Activated CD8-positive, alpha-beta memory T cell treated with anti-CD3 and anti-CD28 coated beads, Interleukin-2, amount 10 ng/mL, durations not matched to agents 7 days and 5 days (primary cell): ENCODE measurements around the gene DDTL. TPM values are rescaled to one million over a fixed set of nuclear protein-coding genes. Genes with fewer than 3 reads are reported as not detected.

ENCODE experiments used
- ATAC-seq: fragments of 150-1000 bp; cut with Tn5 transposase; one replicate; pipeline ENCODE4 v1.10.0; 2021; ENCODE audit warnings: moderate library complexity
- CTCF ChIA-PET: fragments of 350-600 bp; sonication (Branson Sonifier 250); formaldehyde crosslinking; loops from one replicate; lab custom pipeline; 2021; ENCODE audit warnings: antibody characterized with exemption; lab: Charles Lee
- DNase-seq: peaks from one replicate; pipeline ENCODE4 v3.0.0-alpha.2; 2020
- H3K27ac Mint-ChIP-seq: one replicate; pipeline ENCODE4 v1.8.0; 2021; ENCODE audit warnings: mild to moderate bottlenecking, mixed read lengths
- H3K27me3 Mint-ChIP-seq: one replicate; pipeline ENCODE4 v1.8.0; 2021; ENCODE audit warnings: mixed read lengths
- H3K36me3 Mint-ChIP-seq: one replicate; pipeline ENCODE4 v1.8.0; 2021; ENCODE audit warnings: mild to moderate bottlenecking, mixed read lengths
- H3K4me1 Mint-ChIP-seq: one replicate; pipeline ENCODE4 v1.8.0; 2021; ENCODE audit warnings: mixed read lengths
- H3K4me3 Mint-ChIP-seq: one replicate; pipeline ENCODE4 v1.8.0; 2021; ENCODE audit warnings: mild to moderate bottlenecking, moderate library complexity, mixed read lengths
- H3K9me3 Mint-ChIP-seq: one replicate; pipeline ENCODE4 v1.8.0; 2022; ENCODE audit warnings: low read depth, mixed read lengths
- total RNA-seq, 2 experiments: library from RNA; stranded (reverse); gene quantifications; one replicate each; pipeline ENCODE4 v1.2.3, GENCODE V29; 2021

DDTL gene
- total RNA-seq, 2 experiments from 2014 or later: not detected

GRCh38 chr22:24002851-24003250, 36.2 kb downstream of the DDTL start:
- DNase-seq (no peak), ATAC-seq (no peak)
- Mint-ChIP-seq H3K9me3 (no peaks in the 10 kb centered on the region), H3K4me1 (no peaks in the 10 kb centered on the region), H3K4me3 (no peak overlapping the region), H3K27ac (no peak overlapping the region), H3K27me3 (peaks cover under 1% of the 10 kb centered on the region), H3K36me3 (no peaks in the 10 kb centered on the region)
- CTCF ChIA-PET: no interaction called here

GRCh38 chr22:24003887-24004286, 37.2 kb downstream of the DDTL start:
- Mint-ChIP-seq H3K27me3 (no peaks in the 10 kb centered on the region), H3K4me3 (no peak overlapping the region), H3K36me3 (no peaks in the 10 kb centered on the region), H3K27ac (no peak overlapping the region), H3K9me3 (no peaks in the 10 kb centered on the region), H3K4me1 (no peaks in the 10 kb centered on the region)
- ATAC-seq (no peak), DNase-seq (no peak)
- CTCF ChIA-PET: interaction anchor here (1.2 kb wide), 1 partner anchor 151 kb away, joined by 3 read pairs; no protein-coding TSS in a partner anchor

- H3K27me3 Mint-ChIP-seq: no peaks in the 10 kb centered on the region
- no peak within 1 kb of the TSS for H3K4me3 Mint-ChIP-seq
- H3K27ac Mint-ChIP-seq: no peak within 1 kb of the TSS
These were observed 38.5 kb downstream of the DDTL start, which contains the start of gene GSTT4 for GRCh38 chr22:24005201-24005600. GSTT4 (minus strand) TSS chr22:24005453; CDS start chr22:24005356, 97 bp downstream.

GRCh38 chr22:24006207-24006913, 39.7 kb downstream of the DDTL start:
- no peak for ATAC-seq
- H3K36me3 Mint-ChIP-seq: no peaks in the 10 kb centered on the region
- H3K4me3 Mint-ChIP-seq: no peak overlapping the region
- no peak for DNase-seq
- H3K9me3 Mint-ChIP-seq: peaks cover 2% of the 10 kb centered on the region
- H3K27ac Mint-ChIP-seq: no peak overlapping the region
- H3K4me1 Mint-ChIP-seq: peaks cover 9% of the 10 kb centered on the region
- CTCF ChIA-PET: interaction anchor here (1.1 kb wide), 1 partner anchor 13 kb away, joined by 3 read pairs; no protein-coding TSS in a partner anchor
- no peaks in the 10 kb centered on the region for H3K27me3 Mint-ChIP-seq

More at GRCh38 chr22:24005201-24005600, 38.5 kb downstream of the DDTL start, which contains the start of gene GSTT4:
- no peaks in the 10 kb centered on the region for H3K36me3 Mint-ChIP-seq
- DNase-seq (no peak), ATAC-seq (no peak)
- CTCF ChIA-PET: no interaction called here
- peaks cover 2% of the 10 kb centered on the region for H3K9me3 Mint-ChIP-seq
- peaks cover 2% of the 10 kb centered on the region for H3K4me1 Mint-ChIP-seq

GRCh38 chr22:24006914-24007214, 40.2 kb downstream of the DDTL start:
- H3K27me3 Mint-ChIP-seq: no peaks in the 10 kb centered on the region
- peaks cover 10% of the 10 kb centered on the region for H3K4me1 Mint-ChIP-seq
- H3K36me3 Mint-ChIP-seq: no peaks in the 10 kb centered on the region
- no peak overlapping the region for H3K4me3 Mint-ChIP-seq
- ATAC-seq (no peak), DNase-seq (no peak)
- H3K27ac Mint-ChIP-seq: no peak overlapping the region
- CTCF ChIA-PET: interaction anchor here (1.1 kb wide), 1 partner anchor 14 kb away, joined by 3 read pairs; no protein-coding TSS in a partner anchor
- peaks cover 2% of the 10 kb centered on the region for H3K9me3 Mint-ChIP-seq

- ATAC-seq: no peak
- no peaks in the 10 kb centered on the region for H3K27me3 Mint-ChIP-seq
- no peak overlapping the region for H3K4me3 Mint-ChIP-seq
- CTCF ChIA-PET: interaction anchor here (1.1 to 1.6 kb wide), 2 partner anchors 15 to 150 kb away, joined by 3 to 5 read pairs; no protein-coding TSS in a partner anchor
- no peaks in the 10 kb centered on the region for H3K36me3 Mint-ChIP-seq
- H3K27ac Mint-ChIP-seq: no peak overlapping the region
- no peak for DNase-seq
- H3K9me3 Mint-ChIP-seq: peaks cover 2% of the 10 kb centered on the region
- H3K4me1 Mint-ChIP-seq: peaks cover 13% of the 10 kb centered on the region
These were observed 40.7 kb downstream of the DDTL start for GRCh38 chr22:24007253-24008021.

GRCh38 chr22:24008022-24008283, 41.3 kb downstream of the DDTL start:
- CTCF ChIA-PET: interaction anchor here (1.6 kb wide), 1 partner anchor 149 kb away, joined by 5 read pairs; no protein-coding TSS in a partner anchor
- ATAC-seq: no peak
- no peak overlapping the region for H3K4me3 Mint-ChIP-seq

GRCh38 chr22:24008381-24009226, 41.9 kb downstream of the DDTL start:
- Mint-ChIP-seq H3K4me3 (no peak overlapping the region), H3K27ac (no peak overlapping the region), H3K27me3 (no peaks in the 10 kb centered on the region), H3K4me1 (peaks cover 22% of the 10 kb centered on the region), H3K9me3 (peaks cover 2% of the 10 kb centered on the region), H3K36me3 (peaks cover 2% of the 10 kb centered on the region)
- ATAC-seq: no peak
- no peak for DNase-seq
- CTCF ChIA-PET: interaction anchor here (1.6 kb wide), 1 partner anchor 149 kb away, joined by 5 read pairs; no protein-coding TSS in a partner anchor

More at GRCh38 chr22:24008022-24008283, 41.3 kb downstream of the DDTL start:
- no peak for DNase-seq
- peaks cover 2% of the 10 kb centered on the region for H3K9me3 Mint-ChIP-seq
- H3K27ac Mint-ChIP-seq: no peak overlapping the region
- peaks cover 17% of the 10 kb centered on the region for H3K4me1 Mint-ChIP-seq
- H3K27me3 Mint-ChIP-seq: no peaks in the 10 kb centered on the region
- no peaks in the 10 kb centered on the region for H3K36me3 Mint-ChIP-seq

- H3K27me3 Mint-ChIP-seq: no peaks in the 10 kb centered on the region
- no peak for ATAC-seq
These were observed 42.7 kb downstream of the DDTL start for GRCh38 chr22:24009227-24010017.

GRCh38 chr22:24010018-24010391, 43.3 kb downstream of the DDTL start:
- peak overlapping the region; percentile 47 for H3K27ac Mint-ChIP-seq
- H3K4me3 Mint-ChIP-seq: peak overlapping the region; percentile 33
- ATAC-seq (no peak), DNase-seq (no peak)
- H3K4me1 Mint-ChIP-seq: peaks cover 31% of the 10 kb centered on the region
- H3K36me3 Mint-ChIP-seq: peaks cover 3% of the 10 kb centered on the region
- H3K27me3 Mint-ChIP-seq: no peaks in the 10 kb centered on the region
- peaks cover 2% of the 10 kb centered on the region for H3K9me3 Mint-ChIP-seq
- CTCF ChIA-PET: interaction anchor here (2.3 to 2.4 kb wide), 2 partner anchors 144 to 147 kb away, joined by 7 to 13 read pairs; no protein-coding TSS in a partner anchor

More at GRCh38 chr22:24009227-24010017, 42.7 kb downstream of the DDTL start:
- Mint-ChIP-seq H3K4me1 (peaks cover 28% of the 10 kb centered on the region), H3K27ac (no peak overlapping the region), H3K9me3 (peaks cover 2% of the 10 kb centered on the region), H3K4me3 (no peak overlapping the region), H3K36me3 (peaks cover 3% of the 10 kb centered on the region)
- no peak for DNase-seq
- CTCF ChIA-PET: interaction anchor here (2.3 to 2.4 kb wide), 2 partner anchors 145 to 147 kb away, joined by 7 to 13 read pairs; no protein-coding TSS in a partner anchor

GRCh38 chr22:24011735-24012068, 45.0 kb downstream of the DDTL start:
- peak overlapping the region; percentile 91 for H3K4me3 Mint-ChIP-seq
- CTCF ChIA-PET: interaction anchor here (1.3 to 2.4 kb wide), 3 partner anchors 18 to 145 kb away, joined by 3 to 13 read pairs (median 4); no protein-coding TSS in a partner anchor
- peaks cover 2% of the 10 kb centered on the region for H3K9me3 Mint-ChIP-seq
- no peaks in the 10 kb centered on the region for H3K27me3 Mint-ChIP-seq
- no peak for ATAC-seq
- no peak for DNase-seq
- peaks cover 36% of the 10 kb centered on the region for H3K4me1 Mint-ChIP-seq
- peak overlapping the region; percentile 87 for H3K27ac Mint-ChIP-seq
- H3K36me3 Mint-ChIP-seq: peaks cover 9% of the 10 kb centered on the region

GRCh38 chr22:24016156-24016555, 49.5 kb downstream of the DDTL start:
- Mint-ChIP-seq H3K9me3 (no peaks in the 10 kb centered on the region), H3K4me1 (peaks cover 37% of the 10 kb centered on the region), H3K4me3 (no peak overlapping the region), H3K27me3 (no peaks in the 10 kb centered on the region), H3K27ac (no peak overlapping the region), H3K36me3 (peaks cover 21% of the 10 kb centered on the region)
- DNase-seq (no peak), ATAC-seq (no peak)
- CTCF ChIA-PET: no interaction called here
